Measurements from ENCODE around the gene RPA1.
"Not testable (repeated sequence)": the region's sequence is repeated elsewhere in the genome, so short reads cannot be mapped to it uniquely, and the experiment has no call there.

Gene RPA1

DNA sequence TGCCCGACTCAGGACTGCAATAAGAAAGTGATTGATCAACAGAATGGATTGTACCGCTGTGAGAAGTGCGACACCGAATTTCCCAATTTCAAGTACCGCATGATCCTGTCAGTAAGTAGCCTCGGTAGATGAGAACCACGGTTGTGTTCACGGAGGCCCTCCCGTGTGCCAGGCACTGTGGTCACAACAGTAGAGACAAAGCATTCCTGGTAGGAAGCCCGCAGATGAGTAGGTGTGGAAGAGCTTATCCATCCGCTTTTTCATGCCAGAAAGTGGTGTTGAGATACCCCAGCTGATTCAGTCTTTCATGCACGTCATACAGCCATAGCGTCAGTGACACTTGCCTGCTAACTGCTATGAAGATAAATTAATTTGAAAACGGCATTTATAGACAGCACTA, 58.9 kb downstream of the RPA1 start:
- H3K27ac ChIP-seq (ENCODE audit: low read length), result no peak overlapping the region
- no peak overlapping the region for H3K9ac ChIP-seq (ENCODE audit: low read length)
- no peaks in the 10 kb centered on the region for H3K9me2 ChIP-seq (replicated peaks; ENCODE audit: insufficient read depth, low read length)
- no peak overlapping the region for H3K4me2 ChIP-seq (ENCODE audit: low read depth, low read length)
- no peaks in the 10 kb centered on the region for H3K4me1 ChIP-seq (ENCODE audit: low read length)
- no peak for DNase-seq
- H3K4me3 ChIP-seq (ENCODE audit: low read length), result no peak overlapping the region
- no peak overlapping the region for H2AFZ ChIP-seq (ENCODE audit: low read length)
- no peaks in the 10 kb centered on the region for H3K79me2 ChIP-seq (ENCODE audit: low read length)
- no peaks in the 10 kb centered on the region for H3K27me3 ChIP-seq (replicated peaks; ENCODE audit: insufficient read depth, low read length)
- TF ChIP-seq, protein P1, sequence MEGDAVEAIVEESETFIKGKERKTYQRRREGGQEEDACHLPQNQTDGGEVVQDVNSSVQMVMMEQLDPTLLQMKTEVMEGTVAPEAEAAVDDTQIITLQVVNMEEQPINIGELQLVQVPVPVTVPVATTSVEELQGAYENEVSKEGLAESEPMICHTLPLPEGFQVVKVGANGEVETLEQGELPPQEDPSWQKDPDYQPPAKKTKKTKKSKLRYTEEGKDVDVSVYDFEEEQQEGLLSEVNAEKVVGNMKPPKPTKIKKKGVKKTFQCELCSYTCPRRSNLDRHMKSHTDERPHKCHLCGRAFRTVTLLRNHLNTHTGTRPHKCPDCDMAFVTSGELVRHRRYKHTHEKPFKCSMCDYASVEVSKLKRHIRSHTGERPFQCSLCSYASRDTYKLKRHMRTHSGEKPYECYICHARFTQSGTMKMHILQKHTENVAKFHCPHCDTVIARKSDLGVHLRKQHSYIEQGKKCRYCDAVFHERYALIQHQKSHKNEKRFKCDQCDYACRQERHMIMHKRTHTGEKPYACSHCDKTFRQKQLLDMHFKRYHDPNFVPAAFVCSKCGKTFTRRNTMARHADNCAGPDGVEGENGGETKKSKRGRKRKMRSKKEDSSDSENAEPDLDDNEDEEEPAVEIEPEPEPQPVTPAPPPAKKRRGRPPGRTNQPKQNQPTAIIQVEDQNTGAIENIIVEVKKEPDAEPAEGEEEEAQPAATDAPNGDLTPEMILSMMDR (IDR thresholded peaks at IDR 0.05; ENCODE audit: low read length), result no peak
- TF ChIP-seq EZH2 (optimal IDR thresholded peaks at IDR 0.05; ENCODE audit: low read depth, low read length), result no peak
- TF ChIP-seq EZH2phosphoT487 (IDR thresholded peaks at IDR 0.05; ENCODE audit: low read length), result no peak
- H4K20me1 ChIP-seq (ENCODE audit: insufficient read depth, low read length), result no peaks in the 10 kb centered on the region
- H3F3A ChIP-seq (ENCODE audit: insufficient read depth, low read length), result no peaks in the 10 kb centered on the region
- no peaks in the 10 kb centered on the region for H3K9me3 ChIP-seq (replicated peaks; ENCODE audit: insufficient read depth, low read length)
- peaks cover 9% of the 10 kb centered on the region; the same call in 1 of the 2 replicates for H3K36me3 ChIP-seq (replicated peaks; ENCODE audit: insufficient read depth, low read length)

DNA sequence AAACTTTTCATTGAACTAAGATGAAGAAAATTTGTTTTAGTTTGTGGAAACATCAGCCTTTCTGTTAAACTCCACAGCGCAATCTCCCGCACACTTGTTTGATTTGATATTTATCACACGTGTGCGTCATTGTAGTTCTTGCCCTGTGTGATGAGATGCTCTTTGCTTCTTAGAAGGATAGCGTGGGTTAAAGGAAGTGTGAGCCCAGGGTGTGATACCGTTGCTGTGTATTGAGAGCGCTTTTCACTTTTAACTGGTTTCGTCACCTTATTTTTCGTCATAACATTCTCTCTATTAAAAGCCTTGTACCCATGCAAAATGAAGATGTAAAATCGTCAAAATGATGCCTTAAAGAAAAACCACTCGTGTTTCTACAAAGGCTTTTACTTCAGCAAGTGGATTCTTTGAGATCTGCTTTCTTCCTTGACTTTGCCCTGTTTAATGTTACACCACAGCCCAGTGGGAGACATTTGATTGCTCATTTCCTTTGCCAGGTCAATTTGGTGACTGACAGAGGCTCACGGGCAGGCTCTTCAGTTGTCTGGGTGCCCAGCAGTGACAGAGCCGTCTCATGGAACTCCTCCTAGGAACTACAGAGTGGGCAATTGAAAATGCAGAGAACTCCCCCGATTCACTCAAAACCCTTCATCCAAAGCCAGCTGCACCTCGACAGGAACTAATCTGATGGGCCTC, 61.1 kb downstream of the RPA1 start:
- Histone ChIP-seq H3K36me3 (replicated peaks; ENCODE audit: insufficient read depth, low read length) (peaks cover 11% of the 10 kb centered on the region; the same call in 1 of the 2 replicates), H2AFZ (ENCODE audit: low read length) (no peak overlapping the region), H3K4me1 (ENCODE audit: low read length) (peaks cover 9% of the 10 kb centered on the region; the same call in 1 of the 2 replicates), H3K9ac (ENCODE audit: low read length) (no peak overlapping the region), H3F3A (ENCODE audit: insufficient read depth, low read length) (no peaks in the 10 kb centered on the region), H3K27me3 (replicated peaks; ENCODE audit: insufficient read depth, low read length) (no peaks in the 10 kb centered on the region), H3K4me2 (ENCODE audit: low read depth, low read length) (no peak overlapping the region), H3K9me3 (replicated peaks; ENCODE audit: insufficient read depth, low read length) (no peaks in the 10 kb centered on the region), H3K4me3 (ENCODE audit: low read length) (no peak overlapping the region), H3K79me2 (ENCODE audit: low read length) (no peaks in the 10 kb centered on the region), H3K27ac (ENCODE audit: low read length) (no peak overlapping the region), H3K9me2 (replicated peaks; ENCODE audit: insufficient read depth, low read length) (no peaks in the 10 kb centered on the region), H4K20me1 (ENCODE audit: insufficient read depth, low read length) (no peaks in the 10 kb centered on the region)
- TF ChIP-seq, protein P1 (IDR thresholded peaks at IDR 0.05; ENCODE audit: low read length), result no peak
- TF ChIP-seq EZH2phosphoT487 (IDR thresholded peaks at IDR 0.05; ENCODE audit: low read length) (no peak), EZH2 (optimal IDR thresholded peaks at IDR 0.05; ENCODE audit: low read depth, low read length) (no peak)
- no peak for DNase-seq

DNA sequence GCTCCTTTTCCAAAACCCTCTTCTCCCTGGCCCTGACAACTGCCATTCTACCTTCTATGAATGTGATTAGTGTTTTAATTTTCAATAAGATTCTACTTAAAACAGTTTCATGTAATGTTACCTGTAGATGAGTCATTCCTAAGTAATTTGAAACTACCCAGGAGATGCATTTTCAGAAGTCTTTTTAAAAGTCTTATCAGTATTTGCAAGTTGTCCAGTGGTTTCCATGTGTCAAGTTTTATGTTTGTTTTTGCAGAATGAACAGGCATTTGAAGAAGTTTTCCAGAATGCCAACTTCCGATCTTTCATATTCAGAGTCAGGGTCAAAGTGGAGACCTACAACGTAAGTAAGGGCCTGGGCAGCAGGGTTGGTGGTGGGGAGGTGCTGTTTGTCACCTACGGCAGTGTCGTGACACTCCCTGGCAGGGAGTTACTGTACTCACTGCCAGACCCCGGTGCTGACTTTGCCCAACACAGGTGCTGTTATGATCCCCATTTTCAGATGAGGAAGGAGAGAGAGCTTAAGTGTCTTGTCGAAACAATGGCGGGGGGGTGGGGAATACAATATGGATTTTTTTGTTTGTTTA, 65.0 kb downstream of the RPA1 start:
- TF ChIP-seq EZH2phosphoT487 (IDR thresholded peaks at IDR 0.05; ENCODE audit: low read length) (no peak), EZH2 (optimal IDR thresholded peaks at IDR 0.05; ENCODE audit: low read depth, low read length) (no peak)
- TF ChIP-seq, protein P1 (IDR thresholded peaks at IDR 0.05; ENCODE audit: low read length), result no peak
- no peaks in the 10 kb centered on the region for H3K9me3 ChIP-seq (replicated peaks; ENCODE audit: insufficient read depth, low read length)
- no peak overlapping the region for H3K9ac ChIP-seq (ENCODE audit: low read length)
- peaks cover 13% of the 10 kb centered on the region; the same call in 1 of the 2 replicates for H3K4me1 ChIP-seq (ENCODE audit: low read length)
- H3F3A ChIP-seq (ENCODE audit: insufficient read depth, low read length), result peaks cover 4% of the 10 kb centered on the region; the same call in 1 of the 2 replicates
- H3K4me2 ChIP-seq (ENCODE audit: low read depth, low read length), result no peak overlapping the region
- no peaks in the 10 kb centered on the region for H4K20me1 ChIP-seq (ENCODE audit: insufficient read depth, low read length)
- H3K79me2 ChIP-seq (ENCODE audit: low read length), result no peaks in the 10 kb centered on the region
- H3K9me2 ChIP-seq (replicated peaks; ENCODE audit: insufficient read depth, low read length), result no peaks in the 10 kb centered on the region
- no peaks in the 10 kb centered on the region for H3K27me3 ChIP-seq (replicated peaks; ENCODE audit: insufficient read depth, low read length)
- H3K36me3 ChIP-seq (replicated peaks; ENCODE audit: insufficient read depth, low read length), result peaks cover 9% of the 10 kb centered on the region; the same call in 1 of the 2 replicates
- DNase-seq, result no peak
- H3K4me3 ChIP-seq (ENCODE audit: low read length), result no peak overlapping the region
- H3K27ac ChIP-seq (ENCODE audit: low read length), result no peak overlapping the region
- H2AFZ ChIP-seq (ENCODE audit: low read length), result no peak overlapping the region

DNA sequence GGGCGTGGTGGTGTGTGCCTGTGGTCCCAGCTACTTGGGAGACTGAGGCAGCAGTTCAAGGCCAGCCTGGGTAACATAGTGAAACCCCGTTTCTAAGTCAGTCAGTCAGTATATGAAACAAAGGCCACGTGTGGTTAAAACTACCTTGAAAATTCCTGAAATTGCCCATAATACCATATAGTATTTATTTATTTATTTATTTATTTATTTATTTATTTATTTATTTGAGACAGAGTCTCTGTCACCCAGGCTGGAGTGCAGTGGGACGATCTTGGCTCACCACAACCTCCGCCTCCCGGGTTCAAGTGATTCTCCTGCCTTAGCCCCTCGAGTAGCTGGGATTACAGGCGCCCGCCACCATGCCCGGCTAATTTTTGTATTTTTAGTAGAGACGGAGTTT, 65.7 kb downstream of the RPA1 start:
- H3K27me3 ChIP-seq (replicated peaks; ENCODE audit: insufficient read depth, low read length); H2AFZ ChIP-seq (ENCODE audit: low read length); H3K79me2 ChIP-seq (ENCODE audit: low read length); H3K36me3 ChIP-seq (replicated peaks; ENCODE audit: insufficient read depth, low read length); DNase-seq; H3K9ac ChIP-seq (ENCODE audit: low read length); H3K9me3 ChIP-seq (replicated peaks; ENCODE audit: insufficient read depth, low read length); H3K27ac ChIP-seq (ENCODE audit: low read length); H3K9me2 ChIP-seq (replicated peaks; ENCODE audit: insufficient read depth, low read length); H3K4me2 ChIP-seq (ENCODE audit: low read depth, low read length); H4K20me1 ChIP-seq (ENCODE audit: insufficient read depth, low read length); H3F3A ChIP-seq (ENCODE audit: insufficient read depth, low read length); H3K4me3 ChIP-seq (ENCODE audit: low read length): not testable (repeated sequence)
- H3K4me1 ChIP-seq (ENCODE audit: low read length), result peaks cover 13% of the 10 kb centered on the region; the same call in 1 of the 2 replicates

Data from MM.1S (cell line).